KG1 (cell line): ENCODE measurements around the gene GLYATL2.

Experiments used
- DNase-seq: peaks from one replicate; lab custom pipeline; 2025; lab: John Stamatoyannopoulos, UW

GLYATL2 gene

GRCh38 chr11:58844361-58845005 is at the start of gene GLYATL2:
TSS of gene GLYATL2 (minus strand) at chr11:58844704. CDS start at chr11:58839612, 5,092 bp downstream.
- no peak for DNase-seq

GRCh38 chr11:58893899-58894298 is 49.4 kb upstream of the GLYATL2 start:
- no peak for DNase-seq

- no peak for DNase-seq
Observed at GRCh38 chr11:58888579-58888978, 44.1 kb upstream of the GLYATL2 start.

DNA sequence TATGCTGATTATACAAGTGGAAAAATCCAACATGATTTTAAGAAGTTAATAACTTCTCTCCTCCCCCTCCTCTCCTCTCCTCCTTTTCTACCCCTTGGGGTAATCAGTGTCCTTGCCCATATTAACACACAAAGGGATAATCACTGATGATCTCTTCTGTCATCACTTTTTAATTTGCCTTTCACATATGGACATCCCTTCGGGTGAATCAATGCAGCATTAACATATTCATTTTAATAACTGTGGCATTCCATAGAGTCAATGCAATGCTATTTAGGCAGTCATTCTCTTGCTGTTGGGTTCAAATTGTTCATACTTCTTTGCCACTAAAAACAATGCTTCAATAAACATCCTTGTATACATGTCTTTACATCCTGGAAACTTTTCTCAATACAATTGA is 42.9 kb upstream of the GLYATL2 start:
- DNase-seq: no peak

- DNase-seq: no peak
Observed at GRCh38 chr11:58880625-58881024, 36.1 kb upstream of the GLYATL2 start.

DNA sequence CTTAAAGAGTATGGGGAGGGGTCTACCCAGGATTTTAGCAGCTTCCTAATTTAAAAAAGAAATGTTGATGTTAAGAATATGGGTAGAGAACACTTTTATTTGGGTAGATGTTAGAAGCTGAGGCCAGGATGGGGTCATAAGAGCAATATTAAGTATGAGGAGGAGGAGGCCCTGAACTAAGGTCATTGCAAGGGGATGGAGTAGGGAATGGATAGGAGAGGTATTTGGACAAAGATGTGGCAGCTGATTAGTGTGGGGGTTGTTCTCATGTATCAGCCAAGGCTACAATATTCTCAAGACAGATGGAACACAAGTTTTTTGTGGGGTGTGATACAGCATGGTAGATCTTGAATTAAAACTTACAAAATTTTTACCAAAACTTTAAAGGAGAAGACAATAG is 35.7 kb upstream of the GLYATL2 start:
- no peak for DNase-seq

DNA sequence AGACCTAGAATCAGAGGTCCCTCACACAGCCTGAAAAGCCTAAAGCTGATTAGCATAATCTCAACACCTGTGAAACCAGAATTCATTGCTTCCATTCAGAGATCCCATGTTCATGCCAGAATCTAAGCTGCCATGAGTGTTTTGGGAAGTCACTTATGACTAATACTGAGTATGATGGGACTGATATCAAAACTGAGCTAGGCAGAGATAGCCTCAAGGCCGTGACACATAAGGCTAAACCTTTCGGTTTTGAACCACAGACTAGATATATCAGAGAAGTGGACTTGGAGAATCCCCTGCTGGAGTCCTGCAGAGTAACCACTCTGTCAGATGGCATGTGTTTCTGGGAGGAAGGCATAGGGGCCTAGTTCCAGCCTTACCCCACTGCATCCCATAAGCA is 23.1 kb upstream of the GLYATL2 start:
- no peak for DNase-seq

GRCh38 chr11:58866788-58867187 is 22.3 kb upstream of the GLYATL2 start:
- DNase-seq: no peak

- DNase-seq: no peak
Observed at GRCh38 chr11:58864335-58864734, 19.8 kb upstream of the GLYATL2 start.

DNA sequence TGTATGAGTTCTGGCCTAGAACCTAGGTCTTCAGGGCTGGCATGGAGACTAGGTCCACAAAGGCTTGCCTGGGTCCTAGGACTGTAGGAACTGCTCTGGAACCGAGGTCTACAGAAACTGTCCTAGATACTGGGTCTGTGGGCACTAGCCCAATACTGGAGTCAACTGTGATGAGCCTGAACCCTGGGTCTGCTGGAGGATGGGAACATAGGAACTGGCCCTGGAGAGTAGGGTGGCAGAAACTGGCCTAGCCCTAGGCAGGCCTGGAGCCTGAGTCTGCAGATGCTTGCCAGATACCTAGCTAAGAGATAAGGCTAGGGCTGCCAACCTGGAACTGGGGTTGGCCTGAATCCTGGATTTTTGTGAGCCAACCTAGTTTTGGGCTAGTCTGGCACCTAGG is 19.2 kb upstream of the GLYATL2 start:
- no peak for DNase-seq

DNA sequence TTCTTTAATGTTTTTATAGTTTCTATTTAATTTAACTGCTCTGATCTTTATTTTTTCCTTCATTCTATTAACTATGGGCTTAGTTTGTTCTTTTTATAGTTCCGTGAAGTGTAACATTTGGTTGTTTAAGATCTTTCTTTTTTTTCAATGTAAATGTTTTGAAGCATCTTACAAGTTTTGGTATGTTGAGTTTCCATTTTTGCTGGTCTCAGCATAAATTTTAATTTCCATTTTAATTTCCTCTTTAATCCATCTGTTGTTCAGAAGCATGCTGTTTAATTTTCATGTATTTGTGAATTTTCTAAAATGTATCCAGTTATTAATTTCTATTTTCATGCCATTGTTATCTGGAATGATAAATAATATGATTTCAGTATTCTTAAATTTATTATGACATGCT is 17.0 kb upstream of the GLYATL2 start:
- no peak for DNase-seq

- no peak for DNase-seq
Observed at GRCh38 chr11:58856806-58857205, 12.3 kb upstream of the GLYATL2 start.

DNA sequence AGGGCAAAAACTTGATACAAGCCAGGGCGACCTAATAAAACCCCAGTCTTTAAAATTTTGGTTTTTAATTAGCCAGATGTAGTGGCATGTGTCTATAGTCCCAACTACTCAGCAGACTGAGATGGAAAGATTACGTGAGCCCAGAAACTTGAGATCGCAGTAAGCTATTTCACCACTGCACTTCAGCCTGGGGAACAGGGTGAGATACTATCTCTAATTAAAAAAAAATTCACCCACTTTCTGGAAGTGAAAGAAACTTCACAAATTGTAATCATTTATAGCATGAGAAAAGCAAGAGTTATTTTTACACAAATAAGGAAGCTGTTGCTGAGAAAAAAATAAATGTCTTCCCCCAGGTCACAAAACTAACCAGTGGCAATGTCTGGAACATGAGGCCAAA is 882 bp upstream of the GLYATL2 start:
- no peak for DNase-seq

- no peak for DNase-seq
Observed at GRCh38 chr11:58837707-58838388, 6.7 kb downstream of the GLYATL2 start.

DNA sequence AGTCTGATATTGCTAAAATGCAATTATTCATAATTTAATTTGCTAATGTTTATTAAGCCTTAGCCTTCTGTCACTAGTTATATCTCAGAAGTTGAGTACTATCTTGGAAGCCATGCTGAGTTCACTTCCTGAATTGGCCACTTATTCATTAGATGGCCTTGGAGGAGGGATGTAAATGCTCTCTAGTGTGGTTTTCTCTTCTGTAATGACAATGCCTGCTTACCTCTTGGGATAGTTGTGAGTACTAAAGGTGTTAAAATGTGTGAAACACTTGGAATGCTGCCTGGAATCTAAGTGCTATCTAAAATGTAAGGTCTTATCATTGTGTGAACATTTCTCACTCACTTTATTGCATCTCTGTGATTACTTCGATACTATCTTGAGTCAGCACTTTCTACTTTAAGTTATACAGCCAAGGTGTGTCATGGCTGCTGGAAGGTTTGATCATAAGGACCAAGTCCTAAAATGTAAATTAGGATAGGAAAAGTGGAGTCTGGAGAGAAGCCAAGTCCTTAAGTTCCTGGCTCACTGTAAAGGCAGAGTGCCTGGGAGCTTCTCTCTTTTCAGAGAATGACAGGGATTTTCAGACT is 12.4 kb downstream of the GLYATL2 start:
- DNase-seq: no peak

DNA sequence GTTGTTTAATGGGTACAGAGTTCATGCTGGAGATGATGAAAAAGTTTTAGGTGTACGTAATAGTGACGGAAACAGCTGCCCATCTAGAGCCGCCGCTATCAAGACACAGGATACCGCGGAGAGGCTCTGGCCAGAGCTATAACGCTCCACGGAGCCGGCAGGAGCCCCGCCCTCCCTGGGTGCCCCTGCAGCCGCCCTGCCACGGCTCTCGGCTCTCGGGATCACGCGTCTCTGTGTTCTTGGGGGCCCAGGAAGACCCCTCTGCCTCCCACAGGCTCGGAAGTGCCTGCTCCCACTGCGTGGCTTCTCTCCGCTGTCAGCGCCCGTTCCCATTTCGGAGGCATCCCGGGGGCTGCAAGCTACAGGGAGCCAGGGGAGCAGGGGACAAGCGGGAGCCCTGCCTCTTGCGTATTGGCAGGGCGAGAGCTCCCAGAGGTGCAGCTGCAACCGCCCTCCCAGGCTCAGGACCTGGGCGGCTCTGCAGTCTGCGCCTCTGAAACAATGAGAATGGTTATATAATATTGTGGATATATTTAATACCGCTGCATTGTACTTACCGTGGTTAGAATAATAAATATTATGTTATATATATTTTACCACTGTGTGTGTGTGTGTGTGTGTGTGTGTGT is 13.7 kb downstream of the GLYATL2 start:
- no peak for DNase-seq

- no peak for DNase-seq
Observed at GRCh38 chr11:58829786-58830185, 14.7 kb downstream of the GLYATL2 start.

DNA sequence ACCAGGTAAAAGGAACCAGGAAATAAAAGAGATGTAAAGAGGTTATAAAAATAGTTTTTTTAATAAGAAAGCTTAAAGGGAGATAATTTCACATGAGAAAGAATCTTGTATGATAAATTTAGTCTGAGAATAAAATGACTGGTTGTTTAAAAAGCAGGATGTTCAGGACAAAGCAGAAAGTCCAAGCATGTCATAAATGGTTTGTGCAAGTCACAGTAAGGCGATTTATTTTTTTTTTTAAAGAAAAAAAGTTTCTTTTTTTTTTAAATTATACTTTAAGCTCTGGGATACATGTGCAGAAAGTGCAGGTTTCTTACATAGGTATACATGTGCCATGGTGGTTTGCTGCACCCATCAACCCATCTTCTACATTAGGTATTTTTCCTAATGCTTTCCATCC is 30.8 kb downstream of the GLYATL2 start:
- no peak for DNase-seq

DNA sequence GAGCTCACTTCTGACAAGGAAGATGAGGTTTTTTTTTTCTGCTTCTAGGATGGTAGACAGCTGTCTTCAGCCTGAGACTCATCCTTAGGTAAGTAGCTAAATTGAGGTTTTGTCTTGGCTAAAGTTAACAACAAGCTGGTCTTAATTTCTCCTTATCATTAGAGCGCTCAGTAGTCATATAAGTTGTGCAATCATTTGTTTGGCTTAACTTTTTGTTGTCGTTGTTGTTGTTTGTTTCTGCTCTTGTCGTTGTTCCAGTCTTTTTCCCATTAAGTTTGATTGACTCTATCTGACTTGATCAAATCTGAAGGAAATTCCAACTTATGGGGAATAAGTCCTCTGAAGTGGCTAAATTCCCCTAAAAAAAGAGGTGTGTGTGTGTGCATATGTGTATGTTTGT is 33.0 kb downstream of the GLYATL2 start:
- no peak for DNase-seq

DNA sequence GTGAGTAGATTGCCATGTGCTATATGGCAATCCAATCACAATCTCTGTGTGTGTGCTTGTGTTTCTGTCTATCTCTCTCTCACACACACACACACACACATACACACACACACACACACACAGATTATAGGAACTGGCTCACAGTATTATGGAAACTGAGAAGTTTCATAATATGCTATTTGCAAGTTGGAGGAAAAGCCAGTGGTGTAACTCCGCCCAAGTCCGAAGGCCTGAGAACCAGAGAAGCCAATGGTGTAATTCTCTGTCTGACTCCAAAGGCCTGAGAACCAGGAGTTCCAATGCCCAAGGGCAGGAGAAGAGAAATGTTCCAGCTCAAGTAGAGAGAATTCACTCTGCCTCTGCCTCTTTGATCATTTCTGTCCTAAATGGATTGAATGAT is 37.2 kb downstream of the GLYATL2 start:
- no peak for DNase-seq

- no peak for DNase-seq
Observed at GRCh38 chr11:58805065-58805464, 39.4 kb downstream of the GLYATL2 start.

DNA sequence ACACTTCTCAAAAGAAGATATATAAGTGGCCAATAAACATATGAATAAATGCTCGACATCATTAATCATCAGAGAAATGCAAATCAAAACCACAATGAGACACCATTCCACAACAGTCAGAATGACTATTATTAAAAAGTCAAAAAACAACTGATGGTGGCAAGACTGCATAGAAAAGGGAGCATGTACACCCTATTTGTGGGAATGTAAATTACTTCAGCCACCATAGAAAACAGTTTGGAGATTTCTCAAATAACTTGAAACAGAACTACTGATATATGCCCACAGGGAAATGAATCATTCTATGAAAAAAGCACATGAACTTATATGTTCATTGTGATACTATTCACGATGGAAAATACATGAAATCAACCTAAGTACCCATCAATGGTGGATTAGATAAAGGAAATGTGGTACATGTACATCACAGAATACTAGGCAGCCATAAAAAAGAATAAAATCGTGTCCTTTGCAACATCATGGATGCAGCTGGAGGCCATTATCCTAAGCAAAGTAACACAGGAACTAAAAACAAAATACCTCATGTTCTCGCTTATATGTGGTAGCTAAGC is 42.4 kb downstream of the GLYATL2 start:
- DNase-seq: no peak

- no peak for DNase-seq
Observed at GRCh38 chr11:58801302-58801701, 43.2 kb downstream of the GLYATL2 start.
